ENCODE data around the gene DRAM1.

DNA sequence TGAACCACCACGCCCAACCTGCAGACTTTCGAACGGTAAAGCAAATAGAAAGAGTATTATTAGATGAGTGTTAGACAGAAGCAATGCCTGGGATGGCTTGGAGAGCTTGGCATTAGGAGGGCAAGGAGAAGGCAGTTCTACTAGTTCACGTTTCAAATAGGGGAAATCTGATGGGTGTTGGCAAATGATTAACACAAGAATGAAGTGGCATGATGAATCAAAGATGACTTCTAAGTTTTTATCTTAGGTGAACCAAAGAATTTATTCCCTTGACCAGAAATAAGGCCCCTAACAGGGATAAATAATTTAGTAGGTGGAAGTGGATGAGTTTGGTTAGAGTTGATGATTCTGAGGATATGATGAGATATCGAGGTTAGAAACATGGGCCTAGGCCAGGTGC, 38.5 kb downstream of the DRAM1 start:
- TF ChIP-seq, protein P1, sequence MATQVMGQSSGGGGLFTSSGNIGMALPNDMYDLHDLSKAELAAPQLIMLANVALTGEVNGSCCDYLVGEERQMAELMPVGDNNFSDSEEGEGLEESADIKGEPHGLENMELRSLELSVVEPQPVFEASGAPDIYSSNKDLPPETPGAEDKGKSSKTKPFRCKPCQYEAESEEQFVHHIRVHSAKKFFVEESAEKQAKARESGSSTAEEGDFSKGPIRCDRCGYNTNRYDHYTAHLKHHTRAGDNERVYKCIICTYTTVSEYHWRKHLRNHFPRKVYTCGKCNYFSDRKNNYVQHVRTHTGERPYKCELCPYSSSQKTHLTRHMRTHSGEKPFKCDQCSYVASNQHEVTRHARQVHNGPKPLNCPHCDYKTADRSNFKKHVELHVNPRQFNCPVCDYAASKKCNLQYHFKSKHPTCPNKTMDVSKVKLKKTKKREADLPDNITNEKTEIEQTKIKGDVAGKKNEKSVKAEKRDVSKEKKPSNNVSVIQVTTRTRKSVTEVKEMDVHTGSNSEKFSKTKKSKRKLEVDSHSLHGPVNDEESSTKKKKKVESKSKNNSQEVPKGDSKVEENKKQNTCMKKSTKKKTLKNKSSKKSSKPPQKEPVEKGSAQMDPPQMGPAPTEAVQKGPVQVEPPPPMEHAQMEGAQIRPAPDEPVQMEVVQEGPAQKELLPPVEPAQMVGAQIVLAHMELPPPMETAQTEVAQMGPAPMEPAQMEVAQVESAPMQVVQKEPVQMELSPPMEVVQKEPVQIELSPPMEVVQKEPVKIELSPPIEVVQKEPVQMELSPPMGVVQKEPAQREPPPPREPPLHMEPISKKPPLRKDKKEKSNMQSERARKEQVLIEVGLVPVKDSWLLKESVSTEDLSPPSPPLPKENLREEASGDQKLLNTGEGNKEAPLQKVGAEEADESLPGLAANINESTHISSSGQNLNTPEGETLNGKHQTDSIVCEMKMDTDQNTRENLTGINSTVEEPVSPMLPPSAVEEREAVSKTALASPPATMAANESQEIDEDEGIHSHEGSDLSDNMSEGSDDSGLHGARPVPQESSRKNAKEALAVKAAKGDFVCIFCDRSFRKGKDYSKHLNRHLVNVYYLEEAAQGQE (tag by site-specific recombination; IDR thresholded peaks at IDR 0.05): no peak
- TF ChIP-seq, protein P2, sequence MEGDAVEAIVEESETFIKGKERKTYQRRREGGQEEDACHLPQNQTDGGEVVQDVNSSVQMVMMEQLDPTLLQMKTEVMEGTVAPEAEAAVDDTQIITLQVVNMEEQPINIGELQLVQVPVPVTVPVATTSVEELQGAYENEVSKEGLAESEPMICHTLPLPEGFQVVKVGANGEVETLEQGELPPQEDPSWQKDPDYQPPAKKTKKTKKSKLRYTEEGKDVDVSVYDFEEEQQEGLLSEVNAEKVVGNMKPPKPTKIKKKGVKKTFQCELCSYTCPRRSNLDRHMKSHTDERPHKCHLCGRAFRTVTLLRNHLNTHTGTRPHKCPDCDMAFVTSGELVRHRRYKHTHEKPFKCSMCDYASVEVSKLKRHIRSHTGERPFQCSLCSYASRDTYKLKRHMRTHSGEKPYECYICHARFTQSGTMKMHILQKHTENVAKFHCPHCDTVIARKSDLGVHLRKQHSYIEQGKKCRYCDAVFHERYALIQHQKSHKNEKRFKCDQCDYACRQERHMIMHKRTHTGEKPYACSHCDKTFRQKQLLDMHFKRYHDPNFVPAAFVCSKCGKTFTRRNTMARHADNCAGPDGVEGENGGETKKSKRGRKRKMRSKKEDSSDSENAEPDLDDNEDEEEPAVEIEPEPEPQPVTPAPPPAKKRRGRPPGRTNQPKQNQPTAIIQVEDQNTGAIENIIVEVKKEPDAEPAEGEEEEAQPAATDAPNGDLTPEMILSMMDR (tag by site-specific recombination; IDR thresholded peaks at IDR 0.05): no peak
- TF ChIP-seq ZNF600 (tag by site-specific recombination; IDR thresholded peaks at IDR 0.05) (no peak), ZNF510 (tag by site-specific recombination; IDR thresholded peaks at IDR 0.05; ENCODE audit: insufficient replicate concordance) (no peak), ZNF354C (tag by site-specific recombination; IDR thresholded peaks at IDR 0.05; ENCODE audit: borderline replicate concordance, low read depth) (no peak), ZNF133 (tag by site-specific recombination; IDR thresholded peaks at IDR 0.05) (no peak)
- TF ChIP-seq, protein P3, sequence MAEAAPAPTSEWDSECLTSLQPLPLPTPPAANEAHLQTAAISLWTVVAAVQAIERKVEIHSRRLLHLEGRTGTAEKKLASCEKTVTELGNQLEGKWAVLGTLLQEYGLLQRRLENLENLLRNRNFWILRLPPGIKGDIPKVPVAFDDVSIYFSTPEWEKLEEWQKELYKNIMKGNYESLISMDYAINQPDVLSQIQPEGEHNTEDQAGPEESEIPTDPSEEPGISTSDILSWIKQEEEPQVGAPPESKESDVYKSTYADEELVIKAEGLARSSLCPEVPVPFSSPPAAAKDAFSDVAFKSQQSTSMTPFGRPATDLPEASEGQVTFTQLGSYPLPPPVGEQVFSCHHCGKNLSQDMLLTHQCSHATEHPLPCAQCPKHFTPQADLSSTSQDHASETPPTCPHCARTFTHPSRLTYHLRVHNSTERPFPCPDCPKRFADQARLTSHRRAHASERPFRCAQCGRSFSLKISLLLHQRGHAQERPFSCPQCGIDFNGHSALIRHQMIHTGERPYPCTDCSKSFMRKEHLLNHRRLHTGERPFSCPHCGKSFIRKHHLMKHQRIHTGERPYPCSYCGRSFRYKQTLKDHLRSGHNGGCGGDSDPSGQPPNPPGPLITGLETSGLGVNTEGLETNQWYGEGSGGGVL (tag by site-specific recombination; IDR thresholded peaks at IDR 0.05): no peak
- TF ChIP-seq, protein P4, sequence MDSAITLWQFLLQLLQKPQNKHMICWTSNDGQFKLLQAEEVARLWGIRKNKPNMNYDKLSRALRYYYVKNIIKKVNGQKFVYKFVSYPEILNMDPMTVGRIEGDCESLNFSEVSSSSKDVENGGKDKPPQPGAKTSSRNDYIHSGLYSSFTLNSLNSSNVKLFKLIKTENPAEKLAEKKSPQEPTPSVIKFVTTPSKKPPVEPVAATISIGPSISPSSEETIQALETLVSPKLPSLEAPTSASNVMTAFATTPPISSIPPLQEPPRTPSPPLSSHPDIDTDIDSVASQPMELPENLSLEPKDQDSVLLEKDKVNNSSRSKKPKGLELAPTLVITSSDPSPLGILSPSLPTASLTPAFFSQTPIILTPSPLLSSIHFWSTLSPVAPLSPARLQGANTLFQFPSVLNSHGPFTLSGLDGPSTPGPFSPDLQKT (IDR thresholded peaks at IDR 0.05; ENCODE audit: borderline replicate concordance, low read depth, low read length): no peak

Data from HEK293 (cell line).